Stimulated activated CD4-positive, alpha-beta T cell treated with anti-CD3 and anti-CD28 coated beads, Interleukin-4, amount 100 ng/mL, for 4 hours (primary cell): ENCODE data around the gene FBRSL1.

Source experiments
- DNase-seq, 2 experiments: peaks; one replicate each; pipeline ENCODE4 v3.0.0-alpha.2; 2020

Gene FBRSL1

DNA sequence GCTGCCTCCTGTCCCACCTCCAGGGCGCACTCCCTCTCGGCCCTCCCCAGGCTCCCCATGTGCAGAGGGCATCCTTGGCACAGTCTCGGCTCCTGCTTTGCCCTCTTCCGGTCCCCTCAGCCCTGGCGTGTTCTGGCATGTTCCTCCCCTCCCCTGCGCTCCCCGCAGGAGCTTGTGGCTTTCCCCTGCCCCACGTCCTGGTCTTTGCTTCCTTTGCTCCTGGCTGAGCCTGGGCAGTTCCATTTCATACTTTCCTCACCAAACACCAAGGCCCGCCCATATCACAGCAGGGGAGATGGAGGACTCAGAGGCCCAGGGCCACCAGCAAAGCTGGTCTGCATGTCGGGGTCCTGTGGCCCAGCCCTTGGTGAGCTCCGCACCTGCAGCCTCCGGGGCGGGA, 56.0 kb downstream of the FBRSL1 start:
- DNase-seq, result no peak

DNA sequence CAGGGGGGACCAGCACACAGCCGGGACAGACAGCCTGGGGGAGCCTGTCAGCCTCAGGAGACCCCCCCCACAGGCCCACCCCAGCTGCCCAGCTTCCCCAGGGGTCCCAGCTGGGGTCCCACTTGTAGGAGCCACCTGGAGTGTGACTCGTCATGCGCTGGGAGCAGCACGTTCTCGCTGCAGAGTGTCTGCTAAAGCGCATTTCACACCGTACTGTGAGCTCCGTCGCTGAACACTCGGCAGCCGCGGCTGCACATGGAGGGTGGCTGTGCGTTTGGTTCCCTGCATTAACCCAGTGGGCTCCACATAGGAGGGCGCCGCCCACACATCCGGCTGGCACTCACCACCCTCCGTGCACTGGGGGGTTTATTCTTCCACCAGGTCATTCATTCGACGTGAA, 56.7 kb downstream of the FBRSL1 start:
- DNase-seq, result no peak

DNA sequence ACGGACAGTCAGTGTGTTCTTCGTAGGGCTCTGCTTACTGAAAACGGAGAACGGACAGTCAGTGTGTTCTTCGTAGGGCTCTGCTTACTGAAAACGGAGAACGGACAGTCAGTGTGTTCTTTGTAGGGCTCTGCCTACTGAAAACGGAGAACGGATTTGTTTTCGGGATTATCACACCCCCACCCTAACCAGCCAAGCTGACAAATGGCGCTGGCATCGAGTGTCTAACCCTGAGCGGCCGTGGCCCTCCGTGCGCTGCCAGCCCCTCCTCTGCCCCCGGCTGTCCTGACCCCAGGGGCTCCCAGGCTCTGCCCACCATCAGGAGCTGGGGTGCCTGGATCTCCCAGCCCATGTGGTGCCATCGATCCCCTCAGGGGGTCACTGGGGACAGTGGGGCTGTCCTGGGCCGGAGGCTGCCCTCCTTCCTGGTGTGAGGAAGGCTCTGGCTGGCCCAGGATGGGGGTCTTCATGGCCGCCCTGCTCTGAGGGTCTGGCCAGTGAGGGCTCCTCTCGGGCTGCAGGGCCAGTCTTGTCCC, 57.3 kb downstream of the FBRSL1 start:
- no peak for DNase-seq

DNA sequence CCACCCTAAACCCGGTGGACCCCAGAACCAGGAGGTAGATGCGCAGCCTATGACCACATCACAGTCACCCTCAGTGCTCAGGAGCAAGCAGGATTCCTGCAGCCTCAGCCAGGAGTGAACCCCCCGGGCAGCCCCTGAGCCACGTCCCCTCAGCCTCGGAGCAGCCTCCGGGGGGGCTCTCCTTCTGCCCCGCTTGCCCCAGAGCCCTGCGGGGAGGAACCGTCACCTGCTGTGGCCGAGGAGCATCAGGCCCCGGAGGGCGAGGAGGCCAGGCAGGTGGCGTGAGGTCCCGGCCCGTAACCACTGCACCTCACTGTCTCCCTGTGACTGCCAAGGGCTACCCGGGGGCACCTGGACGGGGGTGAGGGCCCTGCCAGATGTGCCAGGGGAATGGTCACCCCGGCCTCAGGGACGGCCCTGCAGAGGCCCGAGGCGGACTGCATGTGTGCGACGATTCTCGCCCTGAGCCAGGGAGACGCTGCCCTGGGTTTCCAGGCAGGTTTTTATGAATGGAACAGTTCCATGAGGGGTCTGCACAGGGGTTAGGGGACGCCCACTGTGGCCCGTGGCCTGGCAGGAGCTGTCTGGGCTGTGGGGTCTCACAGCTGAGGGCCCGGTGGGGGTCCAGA, 58.6 kb downstream of the FBRSL1 start:
- no peak for DNase-seq

DNA sequence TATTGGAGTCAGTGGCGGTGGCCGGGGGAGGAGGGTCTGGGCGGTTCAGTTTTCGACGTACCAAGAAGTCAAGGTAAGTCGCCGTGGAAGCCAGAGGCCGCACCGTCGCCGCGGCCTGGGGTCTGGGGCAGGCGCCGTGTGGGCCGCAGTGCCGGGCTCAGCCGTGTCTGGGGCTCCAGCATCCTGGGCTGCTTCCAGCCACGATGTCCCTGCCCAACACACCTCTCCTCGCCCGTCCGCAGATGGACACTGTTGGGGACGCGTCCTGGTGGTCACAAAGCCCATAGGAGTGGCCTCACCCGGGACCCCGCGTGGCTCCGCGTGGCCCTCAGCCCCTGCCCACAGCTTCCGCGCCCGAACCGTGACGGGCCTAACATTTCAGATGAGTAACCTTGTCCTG, 59.1 kb downstream of the FBRSL1 start:
- DNase-seq, result no peak

DNA sequence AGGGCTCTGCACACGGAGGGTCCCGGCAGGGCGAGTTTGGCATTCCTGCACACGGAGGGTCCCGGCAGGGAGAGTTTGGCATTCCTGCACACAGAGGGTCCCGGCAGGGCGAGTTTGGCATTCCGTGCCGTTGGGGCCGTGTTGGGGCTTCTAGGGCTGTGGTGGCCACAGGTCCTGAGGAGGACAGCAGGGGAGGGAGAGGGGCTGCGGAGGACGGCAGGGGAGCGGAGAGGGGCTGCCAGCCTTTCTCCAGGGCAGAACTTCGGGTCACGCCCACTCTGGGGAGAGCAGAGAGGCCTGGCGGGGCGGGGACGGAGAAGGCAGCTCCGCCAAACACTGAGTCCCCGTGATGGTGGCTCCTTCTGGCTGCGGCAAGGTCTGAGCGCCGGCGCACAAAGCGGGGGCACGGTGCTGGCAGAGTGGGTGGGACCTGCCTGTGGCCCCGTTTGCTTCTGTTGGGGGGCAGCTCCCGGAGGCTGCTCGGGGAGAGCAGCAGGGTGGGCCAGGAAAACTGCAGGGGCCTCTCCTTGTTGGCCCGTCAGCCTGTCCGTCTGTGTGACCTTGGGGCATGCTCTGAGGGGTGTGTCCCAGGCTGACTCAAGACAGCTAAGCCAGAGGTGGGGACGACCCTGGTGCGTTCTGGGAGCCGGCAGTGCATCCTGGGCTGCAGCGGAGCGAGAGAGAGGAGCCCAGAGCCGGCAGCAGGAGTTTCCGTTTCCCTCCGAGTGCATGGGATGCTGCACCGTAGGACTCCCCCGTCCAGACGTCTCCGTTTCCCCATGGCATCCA, 60.3 kb downstream of the FBRSL1 start:
- no peak for DNase-seq

DNA sequence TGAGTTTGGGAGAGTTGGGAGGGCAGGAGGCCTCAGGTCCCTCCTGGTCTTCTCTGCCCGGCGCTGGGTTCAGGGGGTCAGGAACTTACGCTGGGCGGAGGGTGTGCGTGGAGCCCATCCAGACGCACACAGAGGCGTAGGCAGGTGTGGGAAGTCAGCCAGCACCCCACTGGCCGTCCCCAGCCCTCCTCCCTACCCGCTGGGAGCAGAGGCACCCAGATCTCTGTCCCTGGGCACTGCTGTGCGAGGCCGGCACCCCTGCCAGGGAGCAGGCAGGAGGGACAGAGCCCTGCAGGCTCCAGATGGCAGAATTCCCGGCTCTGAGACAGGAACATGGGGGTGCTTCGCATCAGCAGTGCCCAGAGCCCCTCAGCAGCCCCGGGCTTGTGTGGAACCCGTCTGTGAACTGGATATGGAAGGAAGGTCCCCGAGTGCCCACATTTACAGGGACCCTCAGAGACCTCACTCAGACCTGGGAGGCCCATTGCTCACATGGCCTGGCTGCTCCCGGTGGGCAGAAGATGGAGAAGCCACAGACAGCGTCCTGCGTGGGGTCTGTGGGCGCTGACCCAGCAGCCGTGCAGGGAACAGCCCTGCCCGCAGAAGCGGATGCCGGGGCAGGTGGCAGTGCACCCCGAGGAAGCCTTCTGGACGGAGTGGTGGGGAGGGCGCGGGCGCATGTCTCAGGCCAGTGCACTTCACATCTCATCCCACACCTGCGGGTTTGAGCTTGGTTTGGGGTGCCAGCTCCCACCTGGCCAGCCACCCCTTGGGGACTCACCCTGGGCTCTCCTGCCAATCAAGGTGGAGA, 61.1 kb downstream of the FBRSL1 start:
- DNase-seq, result no peak

DNA sequence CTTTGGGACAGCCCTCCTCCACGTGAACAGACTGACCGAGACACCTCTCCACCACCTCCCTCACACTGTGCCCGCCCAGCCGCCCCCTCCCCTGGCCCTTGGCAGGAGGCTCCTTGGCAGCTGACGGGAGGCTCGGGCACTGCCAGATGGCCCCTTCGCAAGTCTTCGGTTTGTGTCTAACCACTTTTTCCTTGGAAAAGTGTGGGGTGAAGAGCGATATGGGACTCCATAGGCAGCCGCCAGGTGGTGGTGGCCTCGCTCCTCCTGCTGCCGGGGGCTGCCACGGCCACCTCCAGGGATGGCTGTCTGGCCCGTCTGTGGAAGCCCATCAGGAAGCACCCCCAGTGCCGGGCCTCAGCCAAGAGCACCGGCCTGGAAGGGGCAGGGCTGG, 61.7 kb downstream of the FBRSL1 start:
- no peak for DNase-seq

DNA sequence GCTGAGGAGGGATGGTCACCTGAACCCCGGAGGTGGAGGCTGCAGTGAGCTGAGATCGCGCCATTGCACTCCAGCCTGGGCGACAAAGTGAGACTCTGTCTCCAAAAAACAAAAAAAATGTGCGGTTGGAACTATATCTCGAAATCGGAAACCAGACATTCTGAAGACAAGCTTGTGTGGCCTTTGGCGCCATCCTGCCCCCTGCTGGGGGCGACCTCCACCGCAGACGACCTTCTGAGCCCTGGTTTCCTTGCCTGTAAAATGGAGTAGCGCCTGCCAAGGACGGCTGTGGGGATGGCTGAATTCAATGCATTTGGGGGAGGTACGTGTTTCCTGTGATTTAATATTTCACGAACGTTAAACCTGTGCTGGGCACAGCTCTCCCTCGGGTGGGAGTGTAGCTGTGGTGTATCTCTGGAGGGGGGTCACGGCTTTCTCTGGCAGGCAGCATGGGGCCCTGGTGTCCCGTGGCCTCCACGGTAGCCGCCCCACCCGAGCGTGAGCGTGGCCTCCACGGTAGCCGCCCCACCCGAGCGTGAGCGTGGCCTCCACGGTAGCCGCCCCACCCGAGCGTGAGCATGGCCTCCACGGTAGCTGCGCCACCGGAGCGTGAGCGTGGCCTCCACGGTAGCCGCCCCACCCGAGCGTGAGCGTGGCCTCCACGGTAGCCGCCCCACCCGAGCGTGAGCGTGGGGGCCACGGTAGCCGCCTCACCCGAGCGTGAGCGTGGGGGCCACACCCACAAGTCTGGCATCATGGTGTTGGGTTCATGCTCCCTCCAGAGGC, 65.1 kb downstream of the FBRSL1 start:
- no peak for DNase-seq

DNA sequence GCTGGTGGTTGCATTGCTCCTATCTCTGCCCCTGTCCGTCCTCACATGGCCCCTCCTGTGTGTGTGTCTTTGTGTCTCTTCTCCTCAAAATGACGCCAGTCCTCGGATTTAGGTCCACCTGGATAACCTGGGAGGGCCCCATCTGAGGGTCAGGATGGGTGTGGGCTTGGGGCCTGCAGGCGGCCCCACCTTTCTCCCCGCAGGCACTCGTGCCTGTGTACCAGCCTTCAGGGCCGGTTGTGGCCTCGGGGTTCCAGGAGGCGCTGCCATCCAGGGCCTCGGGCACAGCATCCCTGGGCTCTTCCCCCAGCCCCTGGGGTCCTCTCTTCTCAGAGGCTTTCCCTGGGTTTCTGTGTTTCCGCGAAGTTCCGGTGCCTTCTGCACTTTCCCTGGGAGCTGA, 65.7 kb downstream of the FBRSL1 start:
- no peak for DNase-seq

DNA sequence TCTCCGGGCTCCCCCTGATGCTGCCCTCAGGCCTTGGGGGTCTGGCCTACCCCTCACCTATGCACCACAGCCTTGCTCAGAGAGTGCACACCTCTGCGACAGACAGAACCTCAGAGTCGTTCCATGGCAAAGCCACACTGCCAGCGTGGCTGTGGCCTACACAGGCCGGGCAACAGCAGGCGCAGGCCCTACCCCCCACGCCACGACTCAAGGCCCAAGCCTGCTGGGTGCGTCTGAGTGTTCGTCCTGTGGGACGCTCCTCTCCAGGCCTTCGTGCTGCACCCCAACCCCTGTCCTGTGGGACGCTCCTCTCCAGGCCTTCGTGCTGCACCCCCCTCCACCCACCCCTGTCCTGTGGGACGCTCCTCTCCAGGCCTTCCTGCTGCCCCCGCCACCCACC, 66.3 kb downstream of the FBRSL1 start:
- no peak for DNase-seq

DNA sequence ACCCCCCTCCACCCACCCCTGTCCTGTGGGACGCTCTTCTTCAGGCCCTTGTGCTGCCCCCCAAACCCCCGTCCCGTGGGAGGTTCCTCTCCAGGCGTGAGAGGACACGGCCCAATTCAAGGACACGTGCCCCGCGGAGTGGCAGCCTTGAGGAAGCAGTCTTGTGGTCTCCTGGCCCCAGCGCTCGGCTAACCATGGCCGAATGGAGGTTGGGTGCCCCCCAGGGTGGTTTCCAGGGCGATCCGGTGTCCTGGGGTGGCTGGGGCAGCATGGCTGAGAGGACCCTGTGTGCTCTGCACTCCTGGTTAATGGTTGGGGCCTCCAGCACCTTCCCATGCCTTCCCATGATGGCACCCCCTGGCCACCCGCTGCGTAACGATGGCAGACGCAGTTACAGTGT, 66.8 kb downstream of the FBRSL1 start:
- DNase-seq, result no peak

DNA sequence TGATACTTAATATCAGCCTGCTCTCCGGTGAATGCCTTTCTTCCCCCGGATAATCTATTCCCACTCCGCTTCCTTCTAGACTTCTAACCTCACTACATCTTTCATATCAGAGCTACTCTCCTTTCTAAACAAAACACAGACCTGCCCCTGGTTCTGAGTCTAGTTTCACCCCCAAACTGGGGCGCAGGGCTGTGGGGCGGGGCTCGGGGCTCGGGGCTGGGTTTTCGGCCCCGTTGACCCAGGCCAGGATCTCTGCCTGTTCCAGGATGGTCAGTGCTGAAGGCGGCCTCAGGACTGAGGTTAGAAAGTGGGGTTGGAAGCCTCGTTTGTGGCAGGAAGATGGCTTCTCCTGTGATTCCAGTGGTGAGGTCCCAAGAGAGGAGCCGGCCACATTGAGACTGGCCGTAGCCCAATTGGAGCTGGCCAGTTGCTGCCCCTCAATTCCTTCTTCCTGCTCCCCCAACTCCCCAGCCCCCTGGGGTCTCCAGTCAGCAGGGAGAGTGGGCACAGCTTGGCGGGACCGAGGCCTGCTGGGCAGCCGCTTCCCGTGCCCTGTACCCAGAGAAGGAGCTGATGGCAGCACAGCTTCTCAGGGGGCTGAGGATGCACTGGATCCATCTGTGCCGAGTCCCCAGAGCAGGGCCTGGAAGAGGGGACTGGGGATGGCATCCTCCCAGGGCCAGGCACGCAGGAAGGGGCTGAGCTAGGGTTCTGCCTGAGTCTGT, 67.5 kb downstream of the FBRSL1 start:
- DNase-seq, result no peak

DNA sequence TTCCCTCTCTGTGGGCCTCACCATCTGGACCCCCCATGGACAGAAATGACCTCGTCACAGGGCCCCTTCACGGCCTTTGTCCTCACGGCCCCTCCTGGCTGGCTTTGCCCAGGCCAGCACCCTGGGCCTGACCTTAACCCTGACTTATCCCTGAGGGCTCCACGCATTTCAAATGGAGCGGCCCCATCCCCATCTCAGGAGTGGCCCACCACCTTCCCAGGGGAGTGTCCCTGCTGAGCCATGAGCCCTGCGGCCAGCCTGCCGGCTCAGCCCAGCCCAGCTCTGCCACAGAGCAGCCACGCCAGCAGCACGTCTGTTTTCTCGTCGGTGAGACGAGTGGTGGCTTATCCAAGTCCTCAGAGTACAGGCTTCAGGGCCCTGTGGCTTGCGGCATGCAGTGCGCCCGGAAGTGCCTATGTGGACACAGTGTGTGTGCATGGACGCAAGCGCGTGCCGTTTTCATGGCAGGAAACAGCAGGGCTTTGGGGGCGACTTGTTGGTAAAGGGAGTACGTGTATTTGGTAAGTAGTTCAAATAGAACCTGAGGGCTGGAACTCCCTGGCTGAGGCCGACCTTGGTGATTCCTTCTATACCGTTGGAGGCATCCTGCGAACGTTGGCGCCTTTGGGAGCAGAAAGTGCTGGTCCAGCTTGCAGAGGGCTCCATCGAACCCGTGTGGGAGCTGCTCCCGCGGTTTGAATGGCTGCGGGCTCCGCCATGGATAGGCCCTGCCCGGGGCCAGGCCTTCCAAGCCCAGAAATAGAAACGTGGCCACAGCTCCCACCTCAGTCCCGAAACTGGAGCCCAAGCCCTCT, 68.3 kb downstream of the FBRSL1 start:
- DNase-seq, result no peak

DNA sequence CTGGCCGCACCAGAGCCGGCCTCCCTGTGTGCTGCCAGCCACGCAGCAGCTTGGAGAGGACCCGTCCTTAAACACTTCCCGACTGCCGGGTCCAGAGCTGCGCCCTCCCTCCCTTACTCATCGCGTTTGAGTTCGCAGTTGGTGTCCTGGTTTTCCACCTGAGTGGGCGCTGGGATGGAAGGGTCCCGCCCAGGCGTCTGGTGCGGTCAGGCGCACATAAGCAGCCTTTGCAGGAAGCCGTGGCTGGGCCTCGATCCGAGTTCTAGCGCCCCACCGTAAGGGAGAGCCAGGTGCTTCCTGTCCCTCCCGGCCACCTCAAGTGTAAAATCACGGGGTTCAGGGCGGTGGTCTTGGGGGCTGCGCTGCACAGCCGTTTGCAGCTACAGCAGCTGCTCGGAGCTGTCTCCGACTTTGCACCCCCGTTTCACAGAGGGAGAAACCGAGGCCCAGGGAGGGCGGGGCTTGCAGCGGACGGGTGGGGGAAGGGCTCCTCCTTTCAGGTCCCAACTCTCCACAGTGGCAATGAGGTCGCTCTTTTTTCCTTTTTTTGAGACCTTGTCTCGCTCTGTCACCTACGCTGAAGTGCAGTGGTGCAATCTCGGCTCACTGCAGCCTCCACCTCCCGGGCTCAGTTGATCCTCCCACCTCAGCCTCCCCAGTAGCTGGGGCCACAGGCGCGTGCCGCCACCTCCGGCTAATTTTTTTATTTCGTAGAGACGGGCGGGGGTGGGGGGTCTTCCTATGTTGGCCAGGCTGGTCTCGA, 69.1 kb downstream of the FBRSL1 start:
- DNase-seq, result no peak

DNA sequence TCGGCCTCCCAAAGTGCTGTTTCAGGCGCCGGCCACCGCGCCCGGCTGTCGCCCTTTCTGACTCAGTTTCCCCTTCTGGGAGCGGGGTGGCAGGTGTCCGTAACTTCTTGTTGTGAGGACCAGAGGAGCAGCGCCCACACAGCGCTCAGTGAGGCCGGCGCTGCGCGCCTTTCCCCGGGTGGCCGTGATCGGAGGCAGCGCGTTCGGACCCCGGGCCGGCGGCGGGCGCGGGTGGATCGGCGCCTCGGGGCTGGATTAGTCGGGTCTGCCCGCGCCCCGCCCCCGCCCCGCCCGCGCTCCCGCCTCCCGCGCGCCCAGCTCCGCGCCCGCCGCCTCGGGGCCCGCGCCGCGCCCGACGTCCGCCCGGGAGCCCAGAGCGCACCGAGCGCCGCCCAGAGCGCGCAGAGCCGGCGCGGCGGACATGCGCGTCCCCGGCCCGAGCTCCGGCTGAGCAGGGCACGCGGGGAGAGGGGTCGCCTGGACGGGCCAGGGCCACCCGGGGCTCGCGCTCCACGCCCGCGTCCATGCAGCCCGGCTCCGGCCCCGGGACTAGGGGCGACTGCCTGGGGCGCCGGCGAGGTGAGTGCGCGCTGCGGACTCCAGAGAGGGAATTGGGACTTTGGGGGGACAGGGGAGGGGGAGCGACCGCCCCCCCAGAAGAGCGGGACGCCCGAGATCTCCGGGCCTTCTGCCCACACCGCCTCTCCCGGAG, 69.9 kb downstream of the FBRSL1 start:
- DNase-seq, result peak; percentile 25 to 55

DNA sequence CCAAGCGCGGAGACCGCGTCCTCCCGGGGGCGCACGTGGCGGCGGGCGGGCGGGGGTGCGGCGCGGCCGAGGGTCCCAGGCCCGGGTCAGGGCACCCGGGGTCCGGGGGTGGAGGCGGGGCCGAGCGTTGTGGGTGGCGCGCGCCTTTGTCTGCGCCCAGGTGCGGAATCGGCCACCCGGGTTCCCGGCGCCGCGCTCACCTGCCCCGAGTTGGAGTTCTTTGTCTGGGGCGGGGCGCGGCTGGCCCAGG, 70.3 kb downstream of the FBRSL1 start:
- DNase-seq, result peak in 1 of 2 experiments; percentile 27

DNA sequence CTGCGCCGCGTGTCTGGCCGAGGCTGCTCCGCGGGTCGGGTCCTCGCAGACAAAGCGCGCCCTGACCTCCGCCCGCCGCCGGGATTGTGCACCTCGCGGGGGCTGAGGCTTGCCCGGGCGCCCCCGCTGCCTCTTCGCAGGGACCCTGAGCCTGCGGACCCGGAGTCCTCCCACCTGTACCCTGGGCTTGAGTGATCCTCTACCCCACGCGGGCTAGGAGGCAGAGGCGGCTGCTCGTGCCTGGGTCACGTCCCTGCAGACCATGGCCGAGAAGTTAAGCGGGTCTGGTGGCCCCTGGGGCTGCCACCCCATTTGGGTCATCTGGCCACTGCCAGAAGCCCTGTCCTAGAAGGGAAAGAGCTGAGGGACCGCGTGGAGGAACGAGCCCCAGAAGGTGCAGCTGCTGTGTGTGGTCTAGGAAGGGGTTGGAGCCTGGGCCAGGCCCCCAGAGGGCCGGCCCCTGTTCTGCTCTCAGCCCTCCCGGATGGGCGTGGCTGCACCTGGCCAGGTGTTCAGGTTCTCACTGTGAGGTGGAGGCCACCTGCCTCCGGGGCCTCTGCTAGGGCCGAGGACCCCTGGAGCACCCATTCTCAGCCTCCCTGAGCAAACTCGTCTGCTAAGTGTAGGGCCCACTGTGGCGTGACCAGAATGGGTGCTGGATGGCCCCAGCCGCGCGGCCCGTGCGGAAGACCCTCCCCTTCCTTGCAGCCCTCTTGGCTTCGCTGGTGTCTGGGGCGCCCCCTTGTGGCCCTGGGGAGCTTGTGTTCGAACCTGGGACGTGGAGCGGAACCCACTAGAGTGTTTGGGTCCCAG, 70.9 kb downstream of the FBRSL1 start:
- peak; percentile 64 to 81 for DNase-seq
